CD4-positive, alpha-beta T cell treated with Interleukin-15 for 1 hour (primary cell): ENCODE results near the gene KLHDC8A.

Experiments used
- DNase-seq: peaks from one replicate; pipeline ENCODE4 v3.0.0-alpha.2; 2020

KLHDC8A gene

GRCh38 chr1:205343431-205344065, 13.2 kb downstream of the KLHDC8A start:
- DNase-seq = peak; percentile 25

- DNase-seq = no peak
Measured at GRCh38 chr1:205342986-205343385, 13.7 kb downstream of the KLHDC8A start.

- no peak for DNase-seq
Measured at GRCh38 chr1:205340676-205341075, 16.0 kb downstream of the KLHDC8A start.

GRCh38 chr1:205339717-205340116, 17.0 kb downstream of the KLHDC8A start:
- DNase-seq = no peak

- DNase-seq = no peak
Measured at GRCh38 chr1:205339197-205339702, 17.5 kb downstream of the KLHDC8A start.

- DNase-seq = no peak
Measured at GRCh38 chr1:205338011-205338410, 18.7 kb downstream of the KLHDC8A start.

GRCh38 chr1:205337481-205337880, 19.2 kb downstream of the KLHDC8A start:
- DNase-seq = no peak

GRCh38 chr1:205335692-205336091, 21.0 kb downstream of the KLHDC8A start:
- DNase-seq = peak; percentile 78

GRCh38 chr1:205332015-205332791, 24.5 kb downstream of the KLHDC8A start:
- no peak for DNase-seq

GRCh38 chr1:205330150-205330549, 26.6 kb downstream of the KLHDC8A start:
- DNase-seq = no peak

GRCh38 chr1:205329719-205330118, 27.0 kb downstream of the KLHDC8A start:
- no peak for DNase-seq

- no peak for DNase-seq
Measured at GRCh38 chr1:205328476-205328875, 28.2 kb downstream of the KLHDC8A start.

- no peak for DNase-seq
Measured at GRCh38 chr1:205326812-205327466, 29.8 kb downstream of the KLHDC8A start.

- DNase-seq = peak; percentile 60
Measured at GRCh38 chr1:205325334-205325884, 31.3 kb downstream of the KLHDC8A start.

GRCh38 chr1:205324781-205325180, 31.9 kb downstream of the KLHDC8A start:
- DNase-seq = no peak

- DNase-seq = no peak
Measured at GRCh38 chr1:205323794-205324193, 32.9 kb downstream of the KLHDC8A start.

GRCh38 chr1:205321959-205322283, 34.8 kb downstream of the KLHDC8A start:
- DNase-seq = no peak

- DNase-seq = peak; percentile 87
Measured at GRCh38 chr1:205321162-205321958, 35.4 kb downstream of the KLHDC8A start, which contains the start of gene NUAK2. NUAK2 (minus strand) TSS chr1:205321745; CDS start chr1:205321628, 117 bp downstream.

GRCh38 chr1:205319081-205320018, 37.4 kb downstream of the KLHDC8A start:
- DNase-seq = peak; percentile 28

GRCh38 chr1:205318231-205318991, 38.3 kb downstream of the KLHDC8A start:
- no peak for DNase-seq
